A673 (cell line): ENCODE measurements around the gene YEATS4.

Experiments
- EZH2 ChIP-seq: fragments of 200-600 bp; sonication (generic); IDR thresholded peaks from 2 replicates; pipeline ENCODE4 v1.6.1; 2017; ENCODE audit warnings: borderline replicate concordance, low read depth, mild to moderate bottlenecking, mixed read lengths, antibody characterized with exemption, low read length; ENCODE audit not compliant: poor library complexity, severe bottlenecking
- TF ChIP-seq, protein P1 (sequence below): fragments of 300-800, 200-600 bp; sonication (generic); conservative IDR thresholded peaks from 2 replicates; pipeline ENCODE4 v1.5.1; 2017; ENCODE audit warnings: low read depth, mild to moderate bottlenecking, antibody characterized with exemption, low read length, moderate library complexity, mixed read lengths

GRCh38 chr12:69419701-69420100, 60.2 kb downstream of the YEATS4 start:
- TF ChIP-seq, protein P1, sequence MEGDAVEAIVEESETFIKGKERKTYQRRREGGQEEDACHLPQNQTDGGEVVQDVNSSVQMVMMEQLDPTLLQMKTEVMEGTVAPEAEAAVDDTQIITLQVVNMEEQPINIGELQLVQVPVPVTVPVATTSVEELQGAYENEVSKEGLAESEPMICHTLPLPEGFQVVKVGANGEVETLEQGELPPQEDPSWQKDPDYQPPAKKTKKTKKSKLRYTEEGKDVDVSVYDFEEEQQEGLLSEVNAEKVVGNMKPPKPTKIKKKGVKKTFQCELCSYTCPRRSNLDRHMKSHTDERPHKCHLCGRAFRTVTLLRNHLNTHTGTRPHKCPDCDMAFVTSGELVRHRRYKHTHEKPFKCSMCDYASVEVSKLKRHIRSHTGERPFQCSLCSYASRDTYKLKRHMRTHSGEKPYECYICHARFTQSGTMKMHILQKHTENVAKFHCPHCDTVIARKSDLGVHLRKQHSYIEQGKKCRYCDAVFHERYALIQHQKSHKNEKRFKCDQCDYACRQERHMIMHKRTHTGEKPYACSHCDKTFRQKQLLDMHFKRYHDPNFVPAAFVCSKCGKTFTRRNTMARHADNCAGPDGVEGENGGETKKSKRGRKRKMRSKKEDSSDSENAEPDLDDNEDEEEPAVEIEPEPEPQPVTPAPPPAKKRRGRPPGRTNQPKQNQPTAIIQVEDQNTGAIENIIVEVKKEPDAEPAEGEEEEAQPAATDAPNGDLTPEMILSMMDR: no peak
- TF ChIP-seq EZH2: no peak
